ENCODE measurements around the gene THPO.
A peak's percentile ranks its signal among the peaks of the same experiment; 100 is the strongest.

Gene THPO

DNA sequence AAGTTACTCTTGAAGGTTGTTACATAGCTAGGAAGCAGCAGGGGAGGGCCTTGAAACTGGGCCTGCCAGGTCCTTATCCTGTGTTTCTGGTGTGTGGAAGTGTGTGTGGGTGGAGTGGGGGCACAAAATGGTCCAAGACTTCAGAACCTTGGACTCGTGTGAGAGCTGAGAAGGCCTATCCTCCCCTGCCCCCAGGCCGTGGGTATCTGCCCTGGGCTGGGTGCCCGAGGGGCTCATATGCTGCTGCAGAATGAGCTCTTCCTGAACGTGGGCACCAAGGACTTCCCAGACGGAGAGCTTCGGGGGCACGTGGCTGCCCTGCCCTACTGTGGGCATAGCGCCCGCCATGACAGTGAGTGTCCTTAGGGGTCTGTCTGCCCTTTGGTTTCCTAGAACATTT, 6.3 kb upstream of the THPO start:
- no peak for DNase-seq

DNA sequence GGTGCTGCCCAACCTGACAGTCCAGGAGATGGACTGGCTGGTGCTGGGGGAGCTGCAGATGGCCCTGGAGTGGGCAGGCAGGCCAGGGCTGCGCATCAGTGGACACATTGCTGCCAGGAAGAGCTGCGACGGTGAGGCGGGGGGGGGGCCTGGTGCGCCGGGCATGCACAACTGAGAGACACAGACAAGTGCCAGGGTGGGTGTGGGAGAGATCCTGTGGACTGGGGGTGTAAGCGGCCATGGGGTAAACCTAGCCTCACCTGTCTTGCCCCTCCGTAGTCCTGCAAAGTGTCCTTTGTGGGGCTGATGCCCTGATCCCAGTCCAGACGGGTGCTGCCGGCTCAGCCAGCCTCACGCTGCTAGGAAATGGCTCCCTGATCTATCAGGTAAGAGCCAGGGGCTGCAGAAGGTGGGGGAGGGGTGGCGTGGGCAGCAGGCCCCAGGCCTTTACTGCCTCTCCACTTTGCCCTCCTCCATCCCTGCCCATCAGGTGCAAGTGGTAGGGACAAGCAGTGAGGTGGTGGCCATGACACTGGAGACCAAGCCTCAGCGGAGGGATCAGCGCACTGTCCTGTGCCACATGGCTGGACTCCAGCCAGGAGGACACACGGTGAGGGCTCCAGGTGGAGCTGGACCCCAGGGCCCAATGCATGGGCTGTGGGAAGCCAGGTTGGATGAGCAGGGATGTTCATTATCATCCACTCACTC, 5.2 kb upstream of the THPO start:
- DNase-seq = no peak

DNA sequence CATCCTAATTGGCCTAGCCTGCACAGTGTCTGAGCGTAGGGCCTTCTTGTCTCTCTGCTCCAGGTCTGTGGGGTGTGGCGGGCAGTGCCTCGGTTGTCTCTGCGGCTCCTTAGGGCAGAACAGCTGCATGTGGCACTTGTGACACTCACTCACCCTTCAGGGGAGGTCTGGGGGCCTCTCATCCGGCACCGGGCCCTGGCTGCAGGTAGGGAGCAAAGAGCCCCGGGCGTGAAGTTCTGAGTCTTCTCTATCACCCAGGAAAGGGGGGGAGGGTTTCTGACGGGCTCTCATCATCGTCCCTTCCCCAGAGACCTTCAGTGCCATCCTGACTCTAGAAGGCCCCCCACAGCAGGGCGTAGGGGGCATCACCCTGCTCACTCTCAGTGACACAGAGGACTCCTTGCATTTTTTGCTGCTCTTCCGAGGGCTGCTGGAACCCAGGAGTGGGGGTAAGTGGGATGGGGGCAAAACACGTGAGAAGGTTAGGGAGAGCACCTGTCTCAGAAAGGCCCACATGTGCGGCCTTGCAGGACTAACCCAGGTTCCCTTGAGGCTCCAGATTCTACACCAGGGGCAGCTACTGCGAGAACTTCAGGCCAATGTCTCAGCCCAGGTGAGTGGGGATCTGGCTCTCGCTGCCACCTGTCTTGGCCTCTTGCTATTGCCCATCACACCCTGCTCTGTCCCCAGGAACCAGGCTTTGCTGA, 4.5 kb upstream of the THPO start:
- no peak for DNase-seq

DNA sequence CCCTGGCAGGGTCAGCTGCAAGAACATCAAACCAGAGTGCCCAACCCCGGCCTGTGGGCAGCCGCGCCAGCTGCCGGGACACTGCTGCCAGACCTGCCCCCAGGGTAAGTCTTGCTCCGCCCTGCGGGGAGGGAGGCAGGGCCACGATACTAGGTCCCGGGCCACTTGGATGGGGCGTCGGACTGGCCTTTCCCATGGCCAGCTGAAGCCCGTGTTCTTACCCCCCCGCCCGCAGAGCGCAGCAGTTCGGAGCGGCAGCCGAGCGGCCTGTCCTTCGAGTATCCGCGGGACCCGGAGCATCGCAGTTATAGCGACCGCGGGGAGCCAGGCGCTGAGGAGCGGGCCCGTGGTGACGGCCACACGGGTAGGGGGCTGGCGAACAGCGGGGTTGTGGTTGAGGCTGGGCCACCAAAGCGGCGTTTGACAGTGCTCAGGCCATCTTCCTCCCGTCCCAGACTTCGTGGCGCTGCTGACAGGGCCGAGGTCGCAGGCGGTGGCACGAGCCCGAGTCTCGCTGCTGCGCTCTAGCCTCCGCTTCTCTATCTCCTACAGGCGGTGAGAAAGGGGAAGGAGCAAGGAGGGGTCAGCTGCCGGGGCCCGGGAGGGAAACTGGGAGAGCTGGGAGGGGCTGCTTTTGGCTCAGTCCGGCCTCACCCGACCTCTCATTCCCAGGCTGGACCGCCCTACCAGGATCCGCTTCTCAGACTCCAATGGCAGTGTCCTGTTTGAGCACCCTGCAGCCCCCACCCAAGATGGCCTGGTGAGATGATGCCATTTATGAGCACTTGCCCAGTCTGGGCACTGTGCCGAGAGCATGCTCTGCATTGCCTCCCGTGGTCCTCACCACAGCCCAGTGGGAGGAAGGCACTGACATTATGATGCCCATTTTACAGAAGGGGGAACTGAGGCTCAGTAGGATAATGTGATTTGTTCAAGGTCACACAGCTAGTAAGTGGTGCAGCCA, 3.5 kb upstream of the THPO start:
- DNase-seq = no peak

DNA sequence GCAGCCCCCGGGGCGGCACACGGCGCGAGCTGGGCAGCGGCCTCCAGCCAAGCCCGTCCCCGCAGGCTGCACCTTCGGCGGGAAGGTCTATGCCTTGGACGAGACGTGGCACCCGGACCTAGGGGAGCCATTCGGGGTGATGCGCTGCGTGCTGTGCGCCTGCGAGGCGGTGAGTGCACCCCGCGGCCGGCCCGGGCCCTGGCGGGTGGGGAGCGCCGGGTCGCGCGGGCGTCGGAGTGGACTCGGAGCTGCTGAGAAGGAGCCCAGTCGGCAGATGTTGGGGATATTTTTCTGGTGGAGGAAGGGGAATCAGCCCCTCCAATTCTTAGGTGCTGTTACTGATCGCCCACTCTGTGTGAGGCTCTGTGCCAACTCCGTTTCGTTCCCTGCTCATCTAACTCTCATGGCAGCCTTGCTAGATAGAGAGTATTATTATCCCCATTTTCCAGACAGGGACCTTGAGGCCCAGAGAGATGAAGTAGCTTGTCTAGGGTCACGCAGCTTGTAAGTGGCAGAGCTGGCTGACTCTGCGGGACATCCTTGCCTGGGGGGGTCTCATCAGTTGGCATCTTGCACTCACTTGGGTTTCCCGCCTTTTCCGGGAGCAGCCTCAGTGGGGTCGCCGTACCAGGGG, 2.7 kb upstream of the THPO start:
- no peak for DNase-seq

DNA sequence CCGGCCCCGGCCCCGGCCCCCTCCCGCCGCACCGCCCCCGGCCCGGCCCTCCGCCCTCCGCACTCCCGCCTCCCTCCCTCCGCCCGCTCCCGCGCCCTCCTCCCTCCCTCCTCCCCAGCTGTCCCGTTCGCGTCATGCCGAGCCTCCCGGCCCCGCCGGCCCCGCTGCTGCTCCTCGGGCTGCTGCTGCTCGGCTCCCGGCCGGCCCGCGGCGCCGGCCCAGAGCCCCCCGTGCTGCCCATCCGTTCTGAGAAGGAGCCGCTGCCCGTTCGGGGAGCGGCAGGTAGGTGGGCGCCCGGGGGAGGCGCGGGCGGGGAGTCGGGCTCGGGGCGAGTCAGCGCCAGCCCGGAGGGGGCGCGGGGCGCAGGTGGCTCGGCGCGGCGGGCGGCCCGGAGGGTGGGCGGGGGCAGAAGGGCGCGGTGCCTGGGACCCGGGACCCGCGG, 2.2 kb upstream of the THPO start:
- peak in 1 of 4 experiments; percentile 6 for DNase-seq

DNA sequence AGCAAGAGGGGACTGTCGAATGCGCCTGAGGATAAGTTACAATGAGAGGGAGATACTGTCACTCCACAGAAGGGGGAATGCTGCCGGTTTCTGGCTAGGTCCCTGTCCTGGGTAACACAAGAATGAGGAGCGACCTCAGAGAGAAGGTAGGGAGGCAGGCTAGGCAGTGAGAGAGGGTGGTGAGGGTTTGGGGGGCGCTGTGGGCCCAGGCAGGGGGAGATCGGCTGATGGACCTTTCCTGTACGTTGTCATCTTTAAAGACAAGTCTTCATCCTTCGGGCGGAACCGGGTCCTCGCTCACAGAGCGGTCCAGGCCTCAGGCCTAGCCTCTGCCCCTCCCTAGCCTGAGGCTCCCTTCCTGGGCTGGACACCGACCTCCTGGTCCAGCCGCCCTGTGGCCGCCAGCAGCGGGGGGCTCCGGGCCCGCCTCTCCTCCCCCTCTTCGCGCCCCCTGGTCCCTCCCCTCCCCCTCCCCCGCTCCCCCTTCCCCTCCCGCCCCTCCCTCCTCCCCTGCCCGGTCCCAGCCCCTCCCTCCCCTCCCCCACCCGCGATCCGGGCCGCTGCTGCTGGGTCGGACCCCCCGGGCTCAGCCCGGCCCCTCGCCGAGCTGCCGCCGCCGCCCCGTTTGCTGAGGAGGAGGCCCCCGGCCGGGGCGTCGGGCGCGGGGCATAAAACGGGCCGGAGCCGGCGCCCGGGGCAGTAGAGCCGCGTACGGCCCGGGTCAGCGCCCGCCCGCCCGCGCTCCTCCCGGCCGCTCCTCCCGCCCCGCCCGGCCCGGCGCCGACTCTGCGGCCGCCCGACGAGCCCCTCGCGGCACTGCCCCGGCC, 1.6 kb upstream of the THPO start, which contains the start of gene CHRD:
TSS of gene CHRD (plus strand) at position 697 of the 827 bp plus-strand sequence. CDS start 265 bp downstream, outside the sequence.
- DNase-seq = no peak

DNA sequence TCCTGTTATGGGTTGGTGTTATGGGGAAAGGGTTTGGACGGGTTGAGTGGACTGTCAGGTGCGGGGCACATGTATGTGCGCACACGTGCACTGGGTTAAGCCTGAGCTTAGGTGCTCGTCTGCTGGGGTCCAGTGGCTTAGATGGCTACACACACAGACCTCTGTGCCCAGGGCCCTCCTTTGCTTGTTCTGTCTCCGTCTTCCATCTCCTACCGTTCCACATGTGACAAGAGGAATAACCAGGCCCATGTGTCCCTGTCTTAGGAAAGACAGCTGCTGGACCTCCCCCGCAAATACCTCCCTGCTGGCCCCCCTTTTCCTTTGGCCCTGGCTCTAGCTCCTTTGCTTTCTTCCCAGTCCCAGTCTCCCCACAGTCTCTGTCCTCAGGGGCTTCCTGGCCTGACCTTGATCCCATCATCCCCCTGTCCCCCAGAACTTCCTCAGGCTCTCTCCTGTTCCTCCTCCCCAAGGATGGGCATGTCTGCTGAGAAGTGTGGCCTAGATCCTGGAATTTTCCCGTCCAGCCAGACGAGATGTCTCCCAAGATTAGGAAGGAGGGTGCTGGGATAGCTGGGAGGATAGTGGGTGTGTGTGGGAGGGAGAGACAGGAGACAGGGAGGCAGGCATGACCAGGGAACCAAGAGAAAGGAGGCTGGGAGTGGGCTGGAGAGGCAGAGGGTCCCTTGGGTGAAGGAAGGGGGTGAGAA, 797 bp upstream of the THPO start:
- no peak for DNase-seq

DNA sequence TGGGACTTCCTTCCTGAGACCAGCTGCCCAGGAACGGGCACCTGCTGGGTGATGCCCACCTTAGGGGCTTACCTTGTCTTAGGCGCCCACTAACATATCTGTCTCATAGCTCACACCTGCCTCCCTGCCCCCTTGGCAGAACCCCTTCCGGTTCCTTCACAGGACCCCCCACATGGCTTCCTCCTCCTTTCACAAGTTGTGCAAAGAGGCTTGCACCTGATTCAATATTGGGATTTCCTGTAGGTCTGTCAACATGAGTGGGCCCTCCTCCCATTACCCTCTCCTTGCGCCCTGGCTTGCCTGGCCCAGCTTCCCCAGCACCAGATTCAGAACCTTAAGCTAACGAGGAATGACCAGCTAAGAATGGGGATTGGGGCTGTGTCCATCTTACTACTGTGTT, 633 bp downstream of the THPO start:
- no peak for DNase-seq

DNA sequence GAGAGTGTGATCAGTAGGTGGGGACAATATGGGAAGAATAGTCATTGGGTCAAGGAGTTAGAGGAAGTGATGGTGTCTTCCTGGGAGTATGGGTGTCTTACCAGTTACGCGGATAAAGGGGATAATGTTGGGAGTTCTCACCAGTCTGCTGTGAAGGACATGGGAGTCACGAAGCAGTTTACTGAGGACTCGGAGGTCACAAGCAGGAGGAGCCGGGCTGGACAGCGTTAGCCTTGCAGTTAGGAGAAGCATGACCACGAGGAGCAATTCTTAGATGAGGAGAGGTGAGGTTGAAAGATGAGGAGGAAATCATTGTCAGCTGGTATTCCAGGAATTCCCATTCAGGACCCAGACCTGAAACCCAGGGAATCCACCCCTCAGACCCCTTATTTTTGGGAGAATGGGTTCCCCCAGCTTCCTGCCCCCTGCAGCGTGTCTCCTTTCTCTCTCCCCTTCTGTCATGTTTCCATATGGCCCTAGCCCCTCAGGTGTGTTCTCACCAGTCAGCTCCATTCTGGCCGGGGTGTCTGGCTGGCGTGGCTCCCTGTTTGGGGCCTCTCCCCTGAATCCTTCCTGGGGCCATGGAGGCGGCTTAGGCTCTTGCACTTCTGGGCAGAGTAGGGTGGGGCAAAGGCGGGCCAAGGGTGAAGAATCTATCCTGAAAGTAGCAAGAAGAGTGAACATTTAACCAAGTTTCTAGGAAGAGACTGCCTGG, 2.1 kb downstream of the THPO start:
- DNase-seq = no peak

DNA sequence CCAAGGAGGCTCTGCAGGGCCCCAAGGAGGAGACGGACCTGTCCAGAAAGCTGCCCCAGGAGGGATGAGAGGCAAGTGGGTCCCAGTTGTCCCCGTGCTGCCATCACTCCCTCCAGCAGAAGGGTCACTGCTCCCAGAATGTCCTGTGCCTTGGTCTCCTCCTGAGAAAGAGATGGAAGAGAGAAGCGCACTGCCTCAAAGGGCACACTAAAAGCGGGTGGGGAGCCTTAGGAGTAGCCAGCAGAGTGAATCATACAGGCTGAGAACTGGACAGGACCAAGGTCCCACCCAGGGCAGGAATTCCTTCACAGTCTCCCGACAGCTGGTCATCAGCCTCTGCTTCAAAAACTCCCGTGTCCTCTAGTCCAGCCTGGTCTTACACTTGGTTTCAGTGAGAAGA, 4.6 kb downstream of the THPO start:
- no peak for DNase-seq

DNA sequence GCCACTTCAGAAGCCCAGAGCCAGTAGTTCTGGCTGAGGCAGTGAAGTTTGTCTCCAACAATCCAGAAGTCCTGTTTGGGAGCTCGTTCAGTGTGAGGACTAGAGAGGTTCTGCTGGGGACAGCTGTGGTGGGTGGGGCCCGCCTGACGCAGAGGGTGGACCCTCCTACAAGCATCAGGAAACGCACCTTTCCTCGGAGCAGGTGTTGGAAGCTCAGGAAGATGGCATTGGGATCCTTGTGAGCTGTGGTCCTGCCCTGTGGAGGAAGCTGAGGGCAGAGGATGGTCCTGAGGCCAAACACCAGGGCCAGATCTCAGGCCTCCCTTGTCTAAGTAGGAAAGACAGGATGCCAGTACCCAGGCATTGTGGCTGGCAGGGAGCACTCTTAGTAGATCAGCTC, 5.1 kb downstream of the THPO start:
- DNase-seq = no peak

DNA sequence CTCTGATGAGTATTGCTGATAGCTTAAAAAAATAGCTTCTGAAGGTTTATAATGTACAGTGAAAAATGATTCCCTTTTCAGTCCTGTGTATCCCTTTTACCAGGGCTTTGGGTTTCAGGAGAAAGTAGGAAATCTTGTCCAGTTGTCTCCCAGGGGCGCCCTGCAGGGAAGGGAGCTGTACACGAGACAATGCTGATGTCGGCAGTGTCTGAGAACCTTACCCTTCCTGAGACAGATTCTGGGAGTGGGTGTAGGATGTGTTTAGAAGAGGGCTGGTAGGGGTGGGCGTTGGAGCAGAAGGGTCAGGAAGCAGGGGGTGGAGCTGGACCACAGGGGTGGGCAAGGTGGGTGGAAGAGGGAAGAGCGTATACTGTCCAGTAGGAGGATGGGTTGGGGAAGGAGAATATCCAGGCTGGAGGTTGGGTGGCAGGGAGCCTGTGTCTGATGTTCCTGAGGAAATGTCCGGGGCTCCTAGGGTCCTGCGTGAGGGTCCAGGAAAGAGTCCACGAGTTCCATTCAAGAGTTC, 5.6 kb downstream of the THPO start:
- no peak for DNase-seq

DNA sequence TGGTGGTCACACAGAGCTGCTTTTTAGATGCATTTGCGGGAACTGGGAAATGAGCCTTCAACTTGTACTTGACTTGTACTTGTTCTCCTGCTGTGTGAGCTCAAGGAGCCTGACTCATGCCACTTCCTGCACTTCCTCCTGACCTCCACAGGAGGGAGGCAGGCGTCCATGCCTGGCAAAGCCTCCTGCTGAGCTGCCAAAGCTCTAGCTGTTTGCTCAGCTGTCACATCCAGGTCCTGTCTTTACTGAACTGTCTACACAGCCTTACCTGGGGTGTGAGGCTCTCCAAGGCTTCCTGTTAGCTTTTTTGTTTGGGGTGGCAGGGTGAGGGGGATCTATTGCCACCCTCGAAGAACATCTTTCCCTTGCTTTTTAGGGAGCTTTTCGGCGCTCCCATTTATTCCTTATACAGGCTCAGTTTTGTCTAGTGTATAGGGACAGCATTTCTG, 6.4 kb downstream of the THPO start:
- DNase-seq = peak in 2 of 4 experiments; percentile 27 to 51

DNA sequence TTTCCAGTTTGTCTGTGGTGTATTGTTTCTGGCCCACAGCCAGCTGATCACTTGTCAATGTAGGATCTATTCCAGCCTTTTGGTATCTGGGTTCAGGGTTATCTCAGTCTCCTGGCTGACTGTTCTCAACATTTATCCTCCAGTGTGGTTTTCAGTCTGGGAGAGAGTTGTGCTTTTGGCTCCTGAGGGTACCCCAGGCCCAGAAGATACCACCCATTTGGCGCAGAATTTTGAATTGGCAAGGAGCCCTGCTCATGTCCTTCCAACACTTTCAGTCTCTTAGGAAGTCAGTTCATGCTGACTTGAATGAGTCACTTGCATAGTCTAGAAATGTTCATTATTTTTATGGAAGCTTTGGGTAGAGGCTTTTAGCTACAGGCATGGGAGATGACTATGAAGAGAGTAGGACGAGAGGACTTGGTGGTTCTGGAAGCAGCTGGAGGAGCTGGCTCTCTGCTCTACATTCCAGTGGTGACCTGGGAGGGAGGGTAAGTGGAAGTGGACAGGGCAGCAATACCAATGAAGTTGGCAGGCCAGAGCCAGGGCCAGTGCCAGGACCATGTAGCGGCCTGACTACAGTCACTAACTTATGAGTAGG, 9.3 kb downstream of the THPO start:
- DNase-seq = no peak

DNA sequence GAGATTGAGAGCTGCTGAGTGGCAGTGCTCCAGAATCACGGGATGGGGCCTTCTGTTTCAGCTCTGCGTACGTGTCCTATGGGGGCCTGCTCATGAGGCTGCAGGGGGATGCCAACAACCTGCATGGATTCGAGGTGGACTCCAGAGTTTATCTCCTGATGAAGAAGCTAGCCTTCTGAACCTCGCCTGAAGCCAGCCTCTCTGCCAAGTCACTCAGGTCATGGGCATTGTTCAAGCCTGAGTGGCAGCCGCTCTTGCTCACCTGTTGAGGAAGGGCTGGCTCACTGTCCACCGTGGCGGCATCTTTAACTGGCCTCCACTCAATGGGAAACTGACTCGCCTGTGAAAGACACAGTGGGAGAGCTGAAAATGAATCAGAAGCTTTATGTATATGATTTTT, 9.9 kb downstream of the THPO start:
- no peak for DNase-seq

DNA sequence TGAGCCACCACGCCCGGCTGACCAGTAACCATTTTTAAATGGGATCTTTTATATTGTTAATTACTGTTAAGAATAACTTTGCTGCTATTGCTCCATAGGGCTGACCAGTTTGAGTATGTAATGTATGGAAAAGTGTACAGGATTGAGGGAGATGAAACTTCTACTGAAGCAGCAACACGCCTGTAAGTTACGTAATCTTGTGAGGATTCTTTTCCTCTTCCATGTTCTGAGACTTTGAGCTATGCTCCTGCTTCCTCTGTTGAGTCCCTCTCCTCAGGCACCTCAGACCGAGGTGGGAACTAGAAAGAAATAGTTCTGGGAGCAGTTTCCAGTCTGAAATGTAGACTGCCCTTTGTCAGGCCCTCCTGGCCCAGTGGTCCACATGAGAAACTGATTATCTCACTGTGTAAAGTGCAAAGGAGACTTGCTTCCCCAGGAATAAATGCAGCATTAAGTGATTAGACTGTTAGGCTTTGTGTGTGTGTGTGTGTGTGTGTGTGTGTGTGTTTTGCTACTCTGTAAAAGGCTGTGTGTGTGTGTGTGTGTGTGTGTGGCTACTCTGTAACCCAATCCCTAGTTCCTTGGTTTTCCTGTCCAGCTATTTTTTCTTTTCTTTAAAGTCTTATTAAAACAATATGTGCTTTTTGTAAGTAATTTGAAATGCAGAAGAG, 11.3 kb downstream of the THPO start:
- no peak for DNase-seq

DNA sequence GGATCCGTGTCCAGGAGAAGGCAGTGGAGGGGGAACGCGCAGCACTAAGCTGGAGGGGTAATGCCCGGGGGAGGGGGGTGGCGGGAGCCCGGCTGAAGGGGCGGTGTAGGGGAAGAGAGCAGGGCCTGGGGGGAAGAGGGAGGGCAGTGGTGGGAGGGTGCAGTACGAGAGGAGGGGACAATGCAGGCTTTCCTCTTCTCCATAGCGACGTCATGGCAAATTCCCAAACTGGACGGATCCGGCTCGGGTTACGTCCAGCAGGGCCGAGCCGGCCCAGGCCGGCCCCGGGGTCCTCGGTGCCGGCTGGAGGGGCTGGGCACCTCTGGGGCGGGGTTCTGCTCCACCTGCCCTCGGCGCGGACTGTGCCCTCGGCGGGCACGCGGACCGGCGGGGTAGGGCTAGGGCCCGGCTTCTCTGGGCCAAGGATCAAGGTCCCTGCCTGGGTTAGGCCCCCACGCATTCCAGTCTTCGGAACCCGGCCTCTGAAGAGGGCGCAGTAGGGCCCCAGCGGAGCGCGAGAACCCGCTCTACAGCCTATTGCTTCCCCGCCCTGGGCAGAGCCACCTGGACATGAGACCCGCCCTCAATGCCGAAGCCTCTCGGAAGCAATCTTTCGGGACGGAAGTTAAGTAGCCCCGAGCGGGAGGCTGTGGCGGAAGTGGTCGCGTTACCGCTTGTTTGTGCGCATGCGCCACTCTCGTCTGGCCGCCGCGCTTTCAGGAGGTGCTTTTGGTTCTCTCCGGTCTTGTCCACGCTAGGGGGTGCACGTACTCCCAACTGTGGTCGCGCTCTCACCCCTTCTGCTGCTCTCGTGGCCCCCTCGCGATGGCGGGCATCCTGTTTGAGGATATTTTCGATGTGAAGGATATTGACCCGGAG, 15.1 kb downstream of the THPO start:
- DNase-seq = peak; percentile 67 to 84 (median 82)

All from activated naive CD4-positive, alpha-beta T cell (primary cell).